Body of pancreas (tissue), 4 donors: ENCODE data around the gene ERC2.

Experiments
- POLR2A ChIP-seq, 3 donors: fragments of 450-650 bp; IDR thresholded peaks; one replicate each; pipeline ENCODE4 v1.6.1; 2016; ENCODE audit warnings: antibody characterized with exemption in 3 of 3, mild to moderate bottlenecking in 2 of 3
- TF ChIP-seq, protein P1 (sequence below), 7 experiments: fragments of 450-650 bp in 4 of 7; fragments of 200-600 bp in 3 of 7; sonication (generic) in 3 of 7; IDR thresholded peaks; one replicate each; pipeline ENCODE4 v1.5.1; 2016 to 2019; ENCODE audit warnings: antibody characterized with exemption in 7 of 7

GRCh38 chr3:55959471-55960080 is 508.7 kb downstream of the ERC2 start:
- TF ChIP-seq, protein P1, sequence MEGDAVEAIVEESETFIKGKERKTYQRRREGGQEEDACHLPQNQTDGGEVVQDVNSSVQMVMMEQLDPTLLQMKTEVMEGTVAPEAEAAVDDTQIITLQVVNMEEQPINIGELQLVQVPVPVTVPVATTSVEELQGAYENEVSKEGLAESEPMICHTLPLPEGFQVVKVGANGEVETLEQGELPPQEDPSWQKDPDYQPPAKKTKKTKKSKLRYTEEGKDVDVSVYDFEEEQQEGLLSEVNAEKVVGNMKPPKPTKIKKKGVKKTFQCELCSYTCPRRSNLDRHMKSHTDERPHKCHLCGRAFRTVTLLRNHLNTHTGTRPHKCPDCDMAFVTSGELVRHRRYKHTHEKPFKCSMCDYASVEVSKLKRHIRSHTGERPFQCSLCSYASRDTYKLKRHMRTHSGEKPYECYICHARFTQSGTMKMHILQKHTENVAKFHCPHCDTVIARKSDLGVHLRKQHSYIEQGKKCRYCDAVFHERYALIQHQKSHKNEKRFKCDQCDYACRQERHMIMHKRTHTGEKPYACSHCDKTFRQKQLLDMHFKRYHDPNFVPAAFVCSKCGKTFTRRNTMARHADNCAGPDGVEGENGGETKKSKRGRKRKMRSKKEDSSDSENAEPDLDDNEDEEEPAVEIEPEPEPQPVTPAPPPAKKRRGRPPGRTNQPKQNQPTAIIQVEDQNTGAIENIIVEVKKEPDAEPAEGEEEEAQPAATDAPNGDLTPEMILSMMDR (IDR thresholded peaks at IDR 0.05): no peak
- no peak for TF ChIP-seq POLR2A (IDR thresholded peaks at IDR 0.05)
